Stimulated activated CD4-positive, alpha-beta T cell treated with anti-CD3 and anti-CD28 coated beads, Interleukin-4, amount 100 ng/mL, for 48 hours (primary cell): Measurements from ENCODE around the gene TM4SF20.
A peak's percentile ranks its signal among the peaks of the same experiment; 100 is the strongest.
"Not testable (repeated sequence)": the region's sequence is repeated elsewhere in the genome, so short reads cannot be mapped to it uniquely, and the experiment has no call there.

Experiments used
- DNase-seq, 2 donors: peaks; one replicate each; pipeline ENCODE4 v3.0.0-alpha.2; 2020; ENCODE audit warnings: low read depth in 2 of 2

The TM4SF20 gene

GRCh38 chr2:227367427-227367795 lies 11.7 kb downstream of the TM4SF20 start:
- no peak for DNase-seq

GRCh38 chr2:227366769-227367426 lies 12.2 kb downstream of the TM4SF20 start:
- no peak for DNase-seq

GRCh38 chr2:227365833-227366232 lies 13.3 kb downstream of the TM4SF20 start:
- no peak for DNase-seq

- not testable (repeated sequence) for DNase-seq
These were observed 14.4 kb downstream of the TM4SF20 start for GRCh38 chr2:227364585-227365263.

GRCh38 chr2:227363756-227364155 lies 15.3 kb downstream of the TM4SF20 start:
- no peak for DNase-seq

GRCh38 chr2:227360351-227360750 lies 18.8 kb downstream of the TM4SF20 start:
- no peak for DNase-seq

- no peak for DNase-seq
These were observed 27.5 kb downstream of the TM4SF20 start for GRCh38 chr2:227351639-227352038.

GRCh38 chr2:227349989-227350612 lies 29.0 kb downstream of the TM4SF20 start:
- DNase-seq: no peak

- DNase-seq: no peak
These were observed 30.8 kb downstream of the TM4SF20 start for GRCh38 chr2:227348324-227348723.

- DNase-seq: no peak
These were observed 32.0 kb downstream of the TM4SF20 start for GRCh38 chr2:227347117-227347516.

GRCh38 chr2:227344231-227344630 lies 34.9 kb downstream of the TM4SF20 start:
- no peak for DNase-seq

GRCh38 chr2:227341553-227341952 lies 37.6 kb downstream of the TM4SF20 start:
- no peak for DNase-seq

GRCh38 chr2:227340106-227340505 lies 39.0 kb downstream of the TM4SF20 start:
- no peak for DNase-seq

GRCh38 chr2:227339098-227339599 lies 40.0 kb downstream of the TM4SF20 start:
- no peak for DNase-seq

- DNase-seq: no peak
These were observed 41.7 kb downstream of the TM4SF20 start for GRCh38 chr2:227337442-227337841.

- no peak for DNase-seq
These were observed 43.4 kb downstream of the TM4SF20 start for GRCh38 chr2:227335713-227336112.

GRCh38 chr2:227326783-227327182 lies 52.3 kb downstream of the TM4SF20 start:
- DNase-seq: no peak

- DNase-seq: peak in 1 of 2 donors; percentile 3
These were observed 53.3 kb downstream of the TM4SF20 start for GRCh38 chr2:227325839-227326195.

GRCh38 chr2:227324995-227325838 lies 53.9 kb downstream of the TM4SF20 start, which contains the start of gene MFF:
Gene MFF, plus strand, starts transcription at chr2:227325251. Its CDS starts 5,415 bp downstream, at chr2:227330666.
- peak; percentile 84 to 92 for DNase-seq

GRCh38 chr2:227324642-227324994 lies 54.5 kb downstream of the TM4SF20 start:
- DNase-seq: no peak

- DNase-seq: no peak
These were observed 55.3 kb downstream of the TM4SF20 start for GRCh38 chr2:227323818-227324217.
